Embryonic facial prominence (tissue), 1 donor: ENCODE results near the gene OSGEPL1.
"Not testable (repeated sequence)": the region's sequence is repeated elsewhere in the genome, so short reads cannot be mapped to it uniquely, and the experiment has no call there.

Experiments used
- DNase-seq: peaks from one replicate; pipeline ENCODE4 v3.0.0-alpha.2; 2016; ENCODE audit errors: extremely low spot score

Gene OSGEPL1

GRCh38 chr2:189751080-189751658 is 11.4 kb downstream of the OSGEPL1 start:
- DNase-seq = no peak

GRCh38 chr2:189729430-189729829 is 33.2 kb downstream of the OSGEPL1 start:
- DNase-seq = no peak

GRCh38 chr2:189726849-189727248 is 35.7 kb downstream of the OSGEPL1 start:
- DNase-seq = no peak

GRCh38 chr2:189726271-189726670 is 36.3 kb downstream of the OSGEPL1 start:
- DNase-seq = no peak

GRCh38 chr2:189723192-189723591 is 39.4 kb downstream of the OSGEPL1 start:
- DNase-seq = no peak

- DNase-seq = no peak
Measured at GRCh38 chr2:189719571-189719970, 43.0 kb downstream of the OSGEPL1 start.

- not testable (repeated sequence) for DNase-seq
Measured at GRCh38 chr2:189717593-189717992, 45.0 kb downstream of the OSGEPL1 start.

GRCh38 chr2:189709501-189710221 is 52.9 kb downstream of the OSGEPL1 start:
- DNase-seq = no peak

- DNase-seq = no peak
Measured at GRCh38 chr2:189702071-189702470, 60.5 kb downstream of the OSGEPL1 start.

GRCh38 chr2:189700681-189701080 is 61.9 kb downstream of the OSGEPL1 start:
- DNase-seq = no peak

GRCh38 chr2:189698020-189698887 is 64.3 kb downstream of the OSGEPL1 start:
- DNase-seq = peak; percentile 24
